ENCODE measurements around the gene DDX42. TPM values are rescaled to one million over a fixed set of nuclear protein-coding genes. Genes with fewer than 3 reads are reported as not detected.

DDX42 gene
- total and polyA plus RNA-seq, 9 of the 15 experiments (the other 6 are each of a cell fraction or from before 2014, with no cell fraction given): 16.5 to 149 (median 87.6) TPM

DNA sequence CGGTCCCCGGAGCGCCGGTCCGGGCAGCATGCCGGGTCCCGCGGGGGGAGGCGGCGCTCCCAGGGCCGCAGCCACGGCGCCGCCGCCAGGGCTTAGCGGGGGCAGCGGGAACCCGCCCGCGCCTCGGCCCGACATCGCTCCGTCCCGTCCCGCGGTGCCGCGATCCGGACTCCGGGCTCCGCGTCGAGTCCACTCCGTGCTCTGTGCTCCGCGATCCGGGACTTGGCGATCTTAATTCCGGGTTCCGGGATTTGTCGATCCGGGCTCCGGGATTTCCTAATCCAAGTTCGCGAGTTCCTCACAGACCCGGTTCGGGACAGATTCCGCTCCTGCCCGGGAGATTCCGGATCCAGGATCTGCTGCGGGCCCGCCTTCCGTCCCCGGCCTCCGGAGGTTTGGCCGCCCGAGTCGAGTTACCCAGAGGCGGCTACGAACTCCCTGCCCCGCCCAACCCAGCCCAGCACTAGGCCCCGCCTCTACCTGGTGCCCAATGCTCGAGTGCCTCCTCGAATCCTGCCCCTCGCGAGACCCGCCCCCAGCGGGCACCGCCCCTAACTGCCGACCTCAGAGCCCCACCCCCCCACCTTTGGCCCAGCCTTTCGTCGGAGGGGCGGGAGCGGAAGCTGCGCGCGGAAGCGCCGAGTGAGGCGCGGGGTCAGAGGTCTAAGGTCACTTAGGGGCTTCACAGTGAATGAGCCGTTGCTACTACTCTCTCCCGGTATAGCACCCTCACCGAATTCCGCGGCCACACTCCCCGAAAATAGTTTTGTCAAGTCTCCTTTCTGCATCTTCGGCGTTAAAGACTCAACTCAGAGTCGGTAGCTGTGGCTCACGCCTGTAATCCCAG lies 68.8 kb downstream of the DDX42 start, which contains the start of gene SMARCD2 (continued):
- TF ChIP-seq, protein P1, sequence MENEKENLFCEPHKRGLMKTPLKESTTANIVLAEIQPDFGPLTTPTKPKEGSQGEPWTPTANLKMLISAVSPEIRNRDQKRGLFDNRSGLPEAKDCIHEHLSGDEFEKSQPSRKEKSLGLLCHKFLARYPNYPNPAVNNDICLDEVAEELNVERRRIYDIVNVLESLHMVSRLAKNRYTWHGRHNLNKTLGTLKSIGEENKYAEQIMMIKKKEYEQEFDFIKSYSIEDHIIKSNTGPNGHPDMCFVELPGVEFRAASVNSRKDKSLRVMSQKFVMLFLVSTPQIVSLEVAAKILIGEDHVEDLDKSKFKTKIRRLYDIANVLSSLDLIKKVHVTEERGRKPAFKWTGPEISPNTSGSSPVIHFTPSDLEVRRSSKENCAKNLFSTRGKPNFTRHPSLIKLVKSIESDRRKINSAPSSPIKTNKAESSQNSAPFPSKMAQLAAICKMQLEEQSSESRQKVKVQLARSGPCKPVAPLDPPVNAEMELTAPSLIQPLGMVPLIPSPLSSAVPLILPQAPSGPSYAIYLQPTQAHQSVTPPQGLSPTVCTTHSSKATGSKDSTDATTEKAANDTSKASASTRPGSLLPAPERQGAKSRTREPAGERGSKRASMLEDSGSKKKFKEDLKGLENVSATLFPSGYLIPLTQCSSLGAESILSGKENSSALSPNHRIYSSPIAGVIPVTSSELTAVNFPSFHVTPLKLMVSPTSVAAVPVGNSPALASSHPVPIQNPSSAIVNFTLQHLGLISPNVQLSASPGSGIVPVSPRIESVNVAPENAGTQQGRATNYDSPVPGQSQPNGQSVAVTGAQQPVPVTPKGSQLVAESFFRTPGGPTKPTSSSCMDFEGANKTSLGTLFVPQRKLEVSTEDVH (IDR thresholded peaks at IDR 0.05; ENCODE audit: low read depth, partially characterized antibody): peak; percentile 12
- TF ChIP-seq ETS2 (tag; IDR thresholded peaks at IDR 0.05; ENCODE audit: borderline replicate concordance, poor library complexity, severe bottlenecking) (peak; percentile 69), FIP1L1 (IDR thresholded peaks at IDR 0.05; ENCODE audit: low read depth, low read length, poor library complexity, severe bottlenecking) (peak; percentile 99), SMAD3 (CRISPR knock-in tag; conservative IDR thresholded peaks at IDR 0.05) (peak; percentile 81; the same call in 1 of the 2 replicates), PML (IDR thresholded peaks at IDR 0.05; ENCODE audit: low read length) (peak; percentile 48), ZNF586 (CRISPR knock-in tag; conservative IDR thresholded peaks at IDR 0.05) (0 out of 2 replicates have a peak, but pooled peaks have one; percentile 16), ZNF146 (CRISPR knock-in tag; IDR thresholded peaks at IDR 0.05; ENCODE audit: unreplicated experiment) (peak; percentile 20), ETV1 (tag; conservative IDR thresholded peaks at IDR 0.05; ENCODE audit: low read depth) (peak; percentile 94), HNRNPLL (IDR thresholded peaks at IDR 0.05; ENCODE audit: low read depth, low read length, poor library complexity, severe bottlenecking) (peak; percentile 54), OTX1 (CRISPR knock-in tag; IDR thresholded peaks at IDR 0.05) (peak; percentile 29; the same call in 1 of the 2 replicates), RAD21 (CRISPR knock-in tag; conservative IDR thresholded peaks at IDR 0.05 in 1 of 2, IDR thresholded peaks at IDR 0.05 in 1 of 2) (peak in 1 of 2 experiments; percentile 18; a peak in 1 of 4 replicates), POLR3A (IDR thresholded peaks at IDR 0.05; ENCODE audit: borderline replicate concordance, extremely low read depth, insufficient read depth, insufficient read length) (no peak)
- TF ChIP-seq, protein P2, sequence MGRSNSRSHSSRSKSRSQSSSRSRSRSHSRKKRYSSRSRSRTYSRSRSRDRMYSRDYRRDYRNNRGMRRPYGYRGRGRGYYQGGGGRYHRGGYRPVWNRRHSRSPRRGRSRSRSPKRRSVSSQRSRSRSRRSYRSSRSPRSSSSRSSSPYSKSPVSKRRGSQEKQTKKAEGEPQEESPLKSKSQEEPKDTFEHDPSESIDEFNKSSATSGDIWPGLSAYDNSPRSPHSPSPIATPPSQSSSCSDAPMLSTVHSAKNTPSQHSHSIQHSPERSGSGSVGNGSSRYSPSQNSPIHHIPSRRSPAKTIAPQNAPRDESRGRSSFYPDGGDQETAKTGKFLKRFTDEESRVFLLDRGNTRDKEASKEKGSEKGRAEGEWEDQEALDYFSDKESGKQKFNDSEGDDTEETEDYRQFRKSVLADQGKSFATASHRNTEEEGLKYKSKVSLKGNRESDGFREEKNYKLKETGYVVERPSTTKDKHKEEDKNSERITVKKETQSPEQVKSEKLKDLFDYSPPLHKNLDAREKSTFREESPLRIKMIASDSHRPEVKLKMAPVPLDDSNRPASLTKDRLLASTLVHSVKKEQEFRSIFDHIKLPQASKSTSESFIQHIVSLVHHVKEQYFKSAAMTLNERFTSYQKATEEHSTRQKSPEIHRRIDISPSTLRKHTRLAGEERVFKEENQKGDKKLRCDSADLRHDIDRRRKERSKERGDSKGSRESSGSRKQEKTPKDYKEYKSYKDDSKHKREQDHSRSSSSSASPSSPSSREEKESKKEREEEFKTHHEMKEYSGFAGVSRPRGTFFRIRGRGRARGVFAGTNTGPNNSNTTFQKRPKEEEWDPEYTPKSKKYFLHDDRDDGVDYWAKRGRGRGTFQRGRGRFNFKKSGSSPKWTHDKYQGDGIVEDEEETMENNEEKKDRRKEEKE (IDR thresholded peaks at IDR 0.05; ENCODE audit: borderline replicate concordance in 1 of 2, control insufficient read depth in 1 of 2, low read depth in 2 of 2, low read length in 1 of 2): peak in 1 of 2 experiments; percentile 69; a peak in 2 of 4 replicates
- TF ChIP-seq, protein P3, sequence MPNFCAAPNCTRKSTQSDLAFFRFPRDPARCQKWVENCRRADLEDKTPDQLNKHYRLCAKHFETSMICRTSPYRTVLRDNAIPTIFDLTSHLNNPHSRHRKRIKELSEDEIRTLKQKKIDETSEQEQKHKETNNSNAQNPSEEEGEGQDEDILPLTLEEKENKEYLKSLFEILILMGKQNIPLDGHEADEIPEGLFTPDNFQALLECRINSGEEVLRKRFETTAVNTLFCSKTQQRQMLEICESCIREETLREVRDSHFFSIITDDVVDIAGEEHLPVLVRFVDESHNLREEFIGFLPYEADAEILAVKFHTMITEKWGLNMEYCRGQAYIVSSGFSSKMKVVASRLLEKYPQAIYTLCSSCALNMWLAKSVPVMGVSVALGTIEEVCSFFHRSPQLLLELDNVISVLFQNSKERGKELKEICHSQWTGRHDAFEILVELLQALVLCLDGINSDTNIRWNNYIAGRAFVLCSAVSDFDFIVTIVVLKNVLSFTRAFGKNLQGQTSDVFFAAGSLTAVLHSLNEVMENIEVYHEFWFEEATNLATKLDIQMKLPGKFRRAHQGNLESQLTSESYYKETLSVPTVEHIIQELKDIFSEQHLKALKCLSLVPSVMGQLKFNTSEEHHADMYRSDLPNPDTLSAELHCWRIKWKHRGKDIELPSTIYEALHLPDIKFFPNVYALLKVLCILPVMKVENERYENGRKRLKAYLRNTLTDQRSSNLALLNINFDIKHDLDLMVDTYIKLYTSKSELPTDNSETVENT (CRISPR knock-in tag; IDR thresholded peaks at IDR 0.05): peak; percentile 81
- TF ChIP-seq, protein P4, sequence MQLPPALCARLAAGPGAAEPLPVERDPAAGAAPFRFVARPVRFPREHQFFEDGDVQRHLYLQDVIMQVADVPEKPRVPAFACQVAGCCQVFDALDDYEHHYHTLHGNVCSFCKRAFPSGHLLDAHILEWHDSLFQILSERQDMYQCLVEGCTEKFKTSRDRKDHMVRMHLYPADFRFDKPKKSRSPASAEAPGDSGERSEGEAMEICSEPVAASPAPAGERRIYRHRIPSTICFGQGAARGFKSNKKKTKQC (CRISPR knock-in tag; IDR thresholded peaks at IDR 0.05): peak; percentile 66
